Activated naive CD4-positive, alpha-beta T cell treated with anti-CD3 and anti-CD28 coated beads, Interleukin-2, amount 50 U/mL, for 16 hours (primary cell): ENCODE results near the gene RALBP1.
"Not testable (repeated sequence)": the region's sequence is repeated elsewhere in the genome, so short reads cannot be mapped to it uniquely, and the experiment has no call there.

Experiments used
- DNase-seq: peaks from one replicate; pipeline ENCODE4 v3.0.0-alpha.2; 2020

Gene RALBP1

GRCh38 chr18:9455718-9456511 lies 19.4 kb upstream of the RALBP1 start:
- no peak for DNase-seq

- DNase-seq, result no peak
These were observed 9.2 kb upstream of the RALBP1 start for GRCh38 chr18:9466127-9466526.

DNA sequence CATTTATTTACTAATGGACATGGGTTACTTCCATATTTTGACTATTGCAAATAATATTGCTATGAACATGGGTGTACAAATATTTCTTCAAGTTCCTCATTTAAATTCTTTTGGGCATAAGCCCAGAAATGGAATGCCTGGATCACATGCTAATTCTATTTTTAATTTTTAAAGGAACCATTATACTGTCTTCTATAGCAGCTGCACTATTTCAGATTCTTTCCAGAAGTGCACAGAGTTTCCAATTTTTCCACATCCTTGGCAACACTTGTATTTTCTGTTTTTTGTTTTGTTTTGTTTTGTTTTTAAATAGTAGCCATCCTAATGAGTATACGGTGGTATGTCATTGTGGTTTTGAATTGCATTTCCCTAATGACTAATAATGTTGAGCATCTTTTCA lies 8.5 kb upstream of the RALBP1 start:
- DNase-seq, result no peak

DNA sequence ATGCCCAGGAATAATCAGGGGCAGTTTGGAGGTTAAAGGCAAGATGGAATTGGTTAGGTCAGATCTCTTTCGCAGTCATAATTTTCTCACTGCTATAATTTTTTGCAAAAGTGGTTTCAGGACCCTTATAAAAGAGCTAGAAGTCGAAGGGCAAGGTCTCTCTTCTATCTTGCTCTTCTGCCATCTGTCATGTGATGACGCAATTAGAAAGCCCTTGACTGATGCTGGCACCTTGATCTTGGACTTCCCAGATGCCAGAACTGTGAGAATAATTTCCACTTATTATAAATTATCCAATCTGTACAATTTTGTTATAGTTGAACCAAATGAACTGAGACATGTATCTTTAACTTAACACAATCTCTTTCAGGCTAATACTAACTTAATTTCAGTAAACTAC lies 6.3 kb upstream of the RALBP1 start:
- DNase-seq, result no peak

- DNase-seq, result no peak
These were observed 5.6 kb upstream of the RALBP1 start for GRCh38 chr18:9469685-9470084.

- no peak for DNase-seq
These were observed 968 bp upstream of the RALBP1 start for GRCh38 chr18:9474108-9474982.

DNA sequence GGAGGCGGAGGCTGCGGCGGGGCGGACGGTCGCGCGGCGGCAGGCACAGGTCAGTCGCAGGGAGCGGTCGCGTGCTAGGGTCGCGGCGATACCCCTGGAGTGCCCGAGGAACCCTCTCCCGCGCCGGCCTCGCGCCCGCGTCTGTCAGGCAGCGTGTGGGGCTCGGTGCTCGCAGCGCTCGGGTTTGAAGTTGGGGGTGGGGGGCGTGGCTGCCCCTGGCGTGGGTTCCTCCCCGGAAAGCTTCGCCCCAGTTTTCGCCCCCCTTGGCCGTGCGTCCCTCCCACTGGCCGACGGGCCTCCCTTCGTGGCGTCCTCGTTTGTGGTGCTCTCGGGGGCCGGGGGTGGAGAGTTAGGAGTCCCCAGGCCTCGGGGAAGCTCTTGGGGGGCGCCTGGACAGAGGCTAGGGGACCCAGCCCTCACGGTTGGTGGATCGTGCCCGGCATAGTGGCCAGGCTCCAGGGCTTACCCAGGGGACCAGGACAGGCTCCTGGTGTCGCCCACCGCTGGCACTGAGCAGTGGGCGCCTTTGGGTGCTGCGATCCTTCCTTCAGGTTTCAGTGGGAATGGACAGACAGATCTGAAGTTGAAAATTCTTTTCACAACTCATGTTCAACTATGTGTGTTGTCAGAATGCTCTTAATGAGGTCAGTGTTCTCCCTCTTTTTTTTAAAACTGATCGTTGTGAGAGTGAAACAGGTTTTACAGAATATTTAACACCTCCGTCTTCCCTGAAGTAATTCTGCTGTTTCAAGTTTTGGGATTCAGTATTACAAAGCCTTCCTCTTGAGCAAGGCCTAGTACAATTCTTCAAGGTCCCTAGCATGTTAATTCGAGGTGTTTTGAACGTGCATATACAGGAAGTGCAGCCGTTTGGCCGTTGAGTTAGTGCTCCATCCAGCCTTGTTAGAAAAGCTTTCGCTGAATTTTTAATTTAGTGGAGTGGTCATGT lies 604 bp downstream of the RALBP1 start:
- peak; percentile 69 for DNase-seq

DNA sequence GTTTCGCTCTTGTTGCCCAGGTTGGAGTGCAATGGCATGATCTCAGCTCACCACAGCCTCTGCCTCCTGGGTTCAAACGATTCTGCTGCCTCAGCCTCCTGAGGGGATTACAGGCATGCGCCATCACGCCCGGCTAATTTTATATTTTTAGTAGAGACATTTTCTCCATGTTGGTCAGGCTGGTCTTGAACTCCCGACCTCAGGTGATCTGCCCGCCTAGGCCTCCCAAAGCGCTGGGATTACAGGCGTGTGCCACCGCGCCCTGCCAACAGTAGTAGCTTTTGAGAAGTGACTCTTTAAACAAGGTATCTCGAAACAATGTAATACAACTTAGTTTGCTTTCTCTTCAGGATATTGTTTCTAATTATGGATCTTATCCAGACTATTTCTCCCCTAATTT lies 1.6 kb downstream of the RALBP1 start:
- DNase-seq, result not testable (repeated sequence)

DNA sequence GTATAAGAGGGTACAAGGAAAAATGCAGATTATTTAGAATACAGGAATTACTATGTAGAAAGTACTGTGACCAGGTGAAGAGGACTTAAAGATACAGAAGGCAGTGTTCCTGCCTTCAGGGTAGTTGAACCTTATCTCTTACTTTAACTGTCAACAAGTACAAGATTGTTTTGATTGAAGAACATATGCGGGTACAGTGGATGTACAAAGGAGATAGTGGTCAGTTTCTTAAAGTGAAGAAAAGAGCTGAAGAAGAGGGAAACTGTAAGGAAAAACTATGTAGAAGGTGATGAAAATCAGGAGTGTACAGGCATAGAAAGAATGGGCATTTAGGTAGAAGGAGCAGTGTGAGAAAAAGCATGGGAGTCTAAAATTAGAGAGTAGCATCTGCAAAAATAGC lies 2.2 kb downstream of the RALBP1 start:
- no peak for DNase-seq

- DNase-seq, result no peak
These were observed 3.2 kb downstream of the RALBP1 start for GRCh38 chr18:9478545-9478944.

- no peak for DNase-seq
These were observed 7.5 kb downstream of the RALBP1 start for GRCh38 chr18:9482790-9483189.

DNA sequence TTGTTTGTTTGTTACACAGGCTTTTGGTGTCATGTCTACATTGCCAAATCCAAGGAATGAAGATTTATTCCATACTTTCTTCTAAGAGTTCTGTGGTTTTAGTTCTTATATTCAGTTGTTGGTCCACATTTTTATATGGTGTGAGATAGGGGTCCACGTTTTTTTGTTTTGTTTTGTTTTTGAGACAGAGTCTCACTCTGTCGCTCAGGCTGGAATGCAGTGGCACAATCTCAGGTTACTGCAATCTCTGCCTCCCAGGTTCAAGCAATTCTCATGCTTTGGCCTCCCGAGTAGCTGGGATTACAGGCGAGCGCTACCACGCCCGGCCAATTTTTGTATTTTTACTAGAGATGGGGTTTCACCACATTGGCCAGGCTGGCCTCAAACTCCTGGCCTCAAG lies 8.2 kb downstream of the RALBP1 start:
- DNase-seq, result no peak

DNA sequence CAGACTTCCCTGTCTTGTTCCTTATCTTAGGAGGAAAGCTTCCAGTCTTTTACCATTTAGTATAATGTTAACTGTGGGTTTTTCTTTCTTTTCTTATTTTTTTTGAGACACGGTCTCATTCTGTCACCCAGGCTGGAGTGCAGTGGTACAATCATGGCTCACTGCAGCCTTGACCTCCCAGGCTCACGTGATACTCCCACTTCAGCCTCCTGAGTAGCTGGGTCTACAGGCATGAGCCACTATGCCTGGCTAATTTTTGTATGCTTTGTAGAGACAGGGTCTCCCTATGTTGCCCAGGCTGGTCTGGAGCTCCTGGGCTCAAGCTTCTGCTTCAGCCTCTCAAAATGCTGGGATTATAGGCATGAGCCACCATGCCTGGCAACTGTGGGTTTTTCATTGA lies 9.5 kb downstream of the RALBP1 start:
- not testable (repeated sequence) for DNase-seq

DNA sequence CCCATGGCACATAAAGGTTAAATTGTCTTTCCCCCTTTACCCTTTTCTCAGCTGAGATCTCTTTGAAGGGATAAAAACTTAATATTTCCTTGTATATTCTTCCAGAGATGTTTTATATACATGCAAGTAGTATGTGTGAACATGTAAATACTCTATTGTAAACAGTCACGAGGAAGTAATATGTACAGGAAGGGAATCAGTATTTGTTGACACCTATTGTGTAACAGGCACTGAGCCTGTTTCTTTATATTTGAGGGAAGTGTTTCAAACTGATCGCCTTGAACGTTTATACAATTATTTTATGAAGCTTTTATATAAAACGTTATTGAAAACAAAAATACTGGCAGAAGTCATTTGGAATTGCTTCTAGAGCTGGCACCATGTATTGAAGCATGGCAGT lies 13.2 kb downstream of the RALBP1 start:
- DNase-seq, result no peak

DNA sequence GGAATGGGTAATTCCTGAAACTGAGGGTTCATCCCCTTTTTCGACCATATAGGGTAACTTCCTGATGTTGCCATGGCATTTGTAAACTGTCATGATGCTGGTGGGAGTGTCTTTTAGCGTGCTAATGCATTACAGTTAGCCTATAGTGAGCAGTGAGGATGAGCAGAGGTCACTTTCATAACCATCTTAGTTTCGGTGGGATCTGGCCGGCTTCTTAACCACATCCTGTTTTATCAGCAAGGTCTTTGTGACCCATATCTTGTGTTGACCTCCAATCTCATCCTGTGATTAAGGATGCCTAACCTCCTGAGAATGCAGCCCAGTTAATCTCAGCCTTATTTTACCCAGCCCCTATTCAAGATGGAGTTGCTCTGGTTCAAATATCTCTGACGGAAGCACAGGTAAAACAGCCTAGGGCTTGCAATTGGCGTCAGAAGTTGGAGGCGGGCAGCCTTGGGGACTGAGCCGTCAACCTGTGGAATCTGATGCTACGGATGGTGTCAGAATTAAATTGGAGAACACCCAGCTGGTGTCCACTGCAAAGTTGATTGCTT lies 19.5 kb downstream of the RALBP1 start:
- no peak for DNase-seq

GRCh38 chr18:9495465-9495864 lies 20.2 kb downstream of the RALBP1 start:
- no peak for DNase-seq

DNA sequence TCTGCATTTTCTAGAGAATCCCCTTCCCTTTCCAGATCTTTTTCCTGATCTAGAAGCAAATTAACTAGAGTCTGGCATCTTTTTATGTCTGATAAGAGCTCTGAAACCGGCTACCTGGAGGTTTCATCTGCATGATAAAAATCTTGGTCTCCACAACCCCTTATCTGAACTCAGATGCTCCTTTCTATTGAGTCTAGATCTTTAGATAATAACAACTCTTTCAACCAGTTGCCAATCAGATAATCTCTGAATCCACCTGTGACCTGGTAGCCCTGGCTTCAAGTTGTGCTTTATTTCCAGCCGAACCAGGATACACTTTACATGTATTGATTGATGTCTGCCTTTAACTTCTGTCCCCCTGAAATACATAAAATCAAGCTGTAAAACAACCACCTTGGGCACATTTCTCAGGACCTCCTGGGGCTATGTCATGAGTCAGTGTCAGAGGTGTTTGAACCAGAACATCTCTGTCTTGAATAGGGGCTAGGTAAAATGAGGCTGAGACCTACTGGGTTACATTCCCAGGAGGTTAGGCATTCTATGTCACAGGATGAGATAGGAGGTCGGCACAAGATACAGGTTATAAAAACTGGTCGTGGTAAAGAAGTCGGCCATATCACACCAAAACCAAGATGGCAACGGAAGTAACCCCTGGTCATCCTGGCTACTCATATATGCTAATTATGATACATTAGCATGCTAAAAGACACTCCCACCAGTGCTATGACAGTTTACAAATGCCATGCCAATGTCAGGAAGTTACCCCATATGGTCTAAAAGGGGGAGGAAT lies 20.8 kb downstream of the RALBP1 start:
- DNase-seq, result no peak

GRCh38 chr18:9506046-9506792 lies 30.9 kb downstream of the RALBP1 start:
- no peak for DNase-seq

DNA sequence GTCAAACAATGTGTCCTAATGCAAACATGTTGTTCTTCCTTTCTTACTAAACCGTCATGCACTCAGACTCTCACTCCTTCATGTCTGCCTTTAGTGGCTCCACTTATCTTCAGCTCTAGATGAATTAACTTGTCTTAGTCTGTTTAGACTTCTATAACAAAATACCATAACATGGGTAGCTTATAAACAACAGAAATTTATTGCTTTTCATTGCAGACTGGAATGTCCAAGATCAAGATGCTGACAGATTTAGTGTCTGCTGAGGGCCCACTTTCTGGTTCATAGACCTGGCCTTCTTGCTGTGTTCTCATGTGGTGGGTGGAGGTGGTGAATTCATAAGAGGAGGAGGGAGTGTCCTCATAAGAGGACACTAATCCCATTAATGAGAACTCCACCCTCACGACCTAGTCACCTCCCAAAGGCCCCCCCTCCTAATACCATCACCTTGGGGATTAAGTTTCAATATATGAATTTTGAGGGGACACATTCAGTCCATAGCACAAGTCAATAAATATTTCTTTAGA lies 32.3 kb downstream of the RALBP1 start:
- no peak for DNase-seq

DNA sequence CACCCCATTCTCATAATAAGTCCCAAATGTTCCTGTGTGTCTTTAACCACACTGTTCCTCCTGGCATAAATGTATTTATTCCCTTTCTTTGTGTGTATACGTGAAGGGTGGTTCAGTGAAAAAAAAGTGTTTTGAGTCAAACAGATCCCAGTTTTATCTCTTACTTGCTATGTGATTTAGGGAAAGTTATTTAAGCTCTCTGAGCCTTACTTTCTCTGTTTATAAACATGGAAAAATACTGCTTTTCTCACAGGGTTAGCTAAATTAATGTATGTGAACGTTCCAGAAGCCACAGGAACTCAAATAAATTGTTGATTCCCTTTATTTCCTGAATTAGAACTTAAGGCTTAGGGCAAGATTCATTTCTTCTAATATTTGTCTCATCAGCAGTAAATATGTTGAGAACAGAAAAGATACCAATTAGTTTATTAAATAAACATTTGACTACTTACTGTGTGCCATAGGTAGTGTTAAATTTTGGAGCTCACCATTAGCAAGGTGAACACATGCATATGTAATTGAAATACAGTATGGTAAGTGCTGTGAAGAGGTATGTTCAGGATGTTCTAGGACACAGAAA lies 33.2 kb downstream of the RALBP1 start:
- DNase-seq, result no peak
